H9 (cell line): Measurements from ENCODE around the gene DOCK7. TPM values are rescaled to one million over a fixed set of nuclear protein-coding genes. Genes with fewer than 3 reads are reported as not detected.

Experiments
- DNase-seq: peaks from one replicate; pipeline ENCODE4 v3.0.0-alpha.2; 2017
- H2AFZ ChIP-seq: one replicate; pipeline ENCODE4 v1.6.1; 2013; ENCODE audit warnings: mild to moderate bottlenecking, low read length, control low read depth, moderate library complexity
- H2AK5ac ChIP-seq: 2 replicates; pipeline ENCODE4 v1.6.1; 2013; ENCODE audit warnings: low read length, control low read depth, mixed read lengths; ENCODE audit not compliant: insufficient read length
- H2BK120ac ChIP-seq: one replicate; pipeline ENCODE4 v1.6.1; 2013; ENCODE audit warnings: low read depth, mild to moderate bottlenecking, low read length, control low read depth, inconsistent platforms; ENCODE audit not compliant: poor library complexity, severe bottlenecking
- H2BK12ac ChIP-seq: 2 replicates; pipeline ENCODE4 v1.6.1; 2013; ENCODE audit warnings: low read length, control low read depth, mixed read lengths, low read depth; ENCODE audit not compliant: insufficient read length
- H2BK15ac ChIP-seq: 2 replicates; pipeline ENCODE4 v1.6.1; 2013; ENCODE audit warnings: low read depth, low read length, control low read depth
- H2BK20ac ChIP-seq: one replicate; pipeline ENCODE4 v1.6.1; 2013; ENCODE audit warnings: low read depth, mild to moderate bottlenecking, low read length, control low read depth, inconsistent platforms; ENCODE audit not compliant: poor library complexity, severe bottlenecking
- H2BK5ac ChIP-seq: 2 replicates; pipeline ENCODE4 v1.6.1; 2013; ENCODE audit warnings: low read length, control low read depth, mixed read lengths; ENCODE audit not compliant: insufficient read length
- H3K14ac ChIP-seq: 2 replicates; pipeline ENCODE4 v1.6.1; 2013; ENCODE audit warnings: low read length, control low read depth; ENCODE audit not compliant: insufficient read depth
- H3K18ac ChIP-seq: 2 replicates; pipeline ENCODE4 v1.6.1; 2013; ENCODE audit warnings: low read depth, mild to moderate bottlenecking, mixed read lengths, low read length, control low read depth; ENCODE audit not compliant: insufficient read length
- H3K23ac ChIP-seq: 2 replicates; pipeline ENCODE4 v1.6.1; 2013; ENCODE audit warnings: low read length, control low read depth, mixed read lengths, low read depth; ENCODE audit not compliant: insufficient read length
- H3K23me2 ChIP-seq: 2 replicates; pipeline ENCODE4 v1.6.1; 2013; ENCODE audit warnings: low read depth, mild to moderate bottlenecking, mixed read lengths, low read length, control low read depth; ENCODE audit not compliant: insufficient read length, poor library complexity, severe bottlenecking
- H3K27ac ChIP-seq: 2 replicates; pipeline ENCODE4 v1.5.1; 2013; ENCODE audit warnings: low read length, control low read depth, mixed read lengths, low read depth; ENCODE audit not compliant: insufficient read length
- H3K27me3 ChIP-seq: 2 replicates; pipeline ENCODE4 v1.6.1; 2013; ENCODE audit warnings: low read length, control low read depth, inconsistent platforms; ENCODE audit not compliant: insufficient read depth
- H3K4ac ChIP-seq: 2 replicates; pipeline ENCODE4 v1.6.1; 2013; ENCODE audit warnings: low read depth, mild to moderate bottlenecking, control low read depth, inconsistent platforms, low read length, moderate library complexity
- H3K4me1 ChIP-seq: 2 replicates; pipeline ENCODE4 v1.6.1; 2013; ENCODE audit warnings: low read length, control low read depth, inconsistent platforms; ENCODE audit not compliant: insufficient read depth
- H3K4me2 ChIP-seq: 2 replicates; pipeline ENCODE4 v1.6.1; 2013; ENCODE audit warnings: low read length, control low read depth, mixed read lengths; ENCODE audit not compliant: insufficient read length, insufficient read depth
- H3K56ac ChIP-seq: 2 replicates; pipeline ENCODE4 v1.6.1; 2013; ENCODE audit warnings: low read depth, mild to moderate bottlenecking, mixed read lengths, low read length, control low read depth; ENCODE audit not compliant: insufficient read length
- H3K79me1 ChIP-seq: 2 replicates; pipeline ENCODE4 v1.6.1; 2013; ENCODE audit warnings: low read depth, mild to moderate bottlenecking, moderate library complexity, low read length, control low read depth, inconsistent platforms; ENCODE audit not compliant: insufficient read depth, poor library complexity, severe bottlenecking
- H3K79me2 ChIP-seq: 2 replicates; pipeline ENCODE4 v1.6.1; 2013; ENCODE audit warnings: low read length, control low read depth, inconsistent platforms; ENCODE audit not compliant: insufficient read depth
- H3K9ac ChIP-seq: 2 replicates; pipeline ENCODE4 v1.6.1; 2013; ENCODE audit warnings: low read length, control low read depth, mixed read lengths; ENCODE audit not compliant: insufficient read length; ENCODE audit errors: extremely low read depth
- H3K9me3 ChIP-seq: one replicate; pipeline ENCODE4 v1.6.1; 2013; ENCODE audit warnings: low read depth, low read length, inconsistent platforms; ENCODE audit not compliant: control insufficient read depth
- H3T11ph ChIP-seq: one replicate; pipeline ENCODE4 v1.6.1; 2013; ENCODE audit warnings: mild to moderate bottlenecking, low read length, control low read depth, inconsistent platforms
- H4K20me1 ChIP-seq: one replicate; pipeline ENCODE4 v1.6.1; 2013; ENCODE audit not compliant: control insufficient read depth, insufficient read length, insufficient read depth
- H4K5ac ChIP-seq: 2 replicates; pipeline ENCODE4 v1.6.1; 2013; ENCODE audit warnings: low read depth, mild to moderate bottlenecking, mixed read lengths, low read length, control low read depth; ENCODE audit not compliant: insufficient read length
- H4K8ac ChIP-seq: replicated peaks from 2 replicates; pipeline ENCODE4 v1.6.1; 2013; ENCODE audit warnings: low read length, control low read depth, mixed read lengths, low read depth; ENCODE audit not compliant: insufficient read length
- H4K91ac ChIP-seq: 2 replicates; pipeline ENCODE4 v1.6.1; 2013; ENCODE audit warnings: low read depth, mild to moderate bottlenecking, moderate library complexity, mixed read lengths, low read length, control low read depth; ENCODE audit not compliant: insufficient read length
- H3K27ac Mint-ChIP-seq, 3 experiments: 2 replicates in 2 of 3; 3 replicates in 1 of 3; pipeline ENCODE4 v1.8.0; 2020 to 2021; ENCODE audit warnings: mixed read lengths in 3 of 3, mild to moderate bottlenecking in 1 of 3, moderate library complexity in 1 of 3
- H3K27me3 Mint-ChIP-seq: 2 replicates; pipeline ENCODE4 v1.8.0; 2021; ENCODE audit warnings: low read depth, mild to moderate bottlenecking, moderate library complexity, mixed read lengths
- H3K36me3 Mint-ChIP-seq, 3 experiments: 2 replicates in 2 of 3; 3 replicates in 1 of 3; pipeline ENCODE4 v1.8.0; 2020 to 2021; ENCODE audit warnings: low read depth in 3 of 3, mixed read lengths in 3 of 3; ENCODE audit not compliant: insufficient read depth in 1 of 3
- H3K4me1 Mint-ChIP-seq, 2 experiments: 2 replicates each; pipeline ENCODE4 v1.8.0; 2020; ENCODE audit warnings: mixed read lengths in 2 of 2
- H3K4me3 Mint-ChIP-seq, 2 experiments: 2 replicates in 1 of 2; 3 replicates in 1 of 2; pipeline ENCODE4 v1.8.0; 2020 to 2021; ENCODE audit warnings: mild to moderate bottlenecking in 2 of 2, mixed read lengths in 2 of 2, moderate library complexity in 1 of 2
- H3K9me3 Mint-ChIP-seq, 2 experiments: 2 replicates in 1 of 2; 3 replicates in 1 of 2; pipeline ENCODE4 v1.8.0; 2020; ENCODE audit warnings: mild to moderate bottlenecking in 2 of 2, mixed read lengths in 2 of 2, moderate library complexity in 1 of 2
- WGBS: extraction: QIAGEN DNeasy Blood & Tissue Kit; methylation state at CpG from one replicate; pipeline ENCODE4 v1.1.7; 2013; ENCODE audit warnings: missing lambda C conversion rate, low lambda C conversion rate, mixed read lengths; ENCODE audit not compliant: insufficient read length; ENCODE audit errors: extremely low coverage; 5-methylcytosine and 5-hydroxymethylcytosine counted together
- total RNA-seq: library from RNA; stranded (reverse); gene quantifications from 2 replicates; pipeline ENCODE4 v1.2.1, GENCODE V29; 2021
- TF ChIP-seq, protein P1 (sequence below): fragments of 200-600 bp; sonication (generic); conservative IDR thresholded peaks from 3 replicates; pipeline ENCODE4 v1.8.0; 2021; ENCODE audit warnings: antibody characterized with exemption, mild to moderate bottlenecking

Gene DOCK7
- total RNA-seq, 1 experiment from 2014 or later = 36.8 TPM

DNA sequence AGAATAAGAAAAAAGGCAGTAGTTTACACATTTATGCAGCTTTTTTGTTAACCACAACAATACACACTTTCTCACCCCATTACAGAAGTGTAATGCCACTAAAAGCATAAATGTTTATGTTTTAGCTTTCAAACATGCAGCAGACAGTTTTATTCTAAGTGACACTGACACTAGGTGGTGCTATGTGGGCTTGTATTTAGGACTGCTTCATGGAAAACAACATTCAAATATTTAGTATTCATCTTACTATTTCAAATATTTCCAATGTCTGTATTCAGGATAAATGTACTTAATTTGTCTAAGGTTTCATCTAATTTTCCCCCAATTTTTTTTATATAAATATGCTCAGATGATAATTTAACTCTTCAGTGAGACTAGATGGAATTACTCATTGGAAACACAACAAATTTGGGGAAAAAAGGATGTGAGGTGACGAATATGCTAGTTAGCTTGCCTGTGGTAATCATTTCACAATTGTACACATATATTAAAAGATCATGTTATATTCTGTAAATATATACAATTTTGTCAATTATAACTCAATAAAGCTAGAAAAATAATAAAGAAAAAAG lies 179.9 kb downstream of the DOCK7 start:
- no CpG with 5 or more reads among the region's 1 CpG for WGBS
- no peak for DNase-seq

More for the DNA sequence above, 179.9 kb downstream of the DOCK7 start:
- Histone ChIP-seq H3K4ac (no peak overlapping the region), H3K23ac (no peak overlapping the region), H3K79me1 (no peaks in the 10 kb centered on the region), H3T11ph (no peak overlapping the region), H2BK20ac (no peak overlapping the region), H2AFZ (no peak overlapping the region), H2BK12ac (no peak overlapping the region), H4K91ac (no peak overlapping the region), H3K79me2 (no peaks in the 10 kb centered on the region), H3K18ac (no peak overlapping the region), H3K14ac (no peak overlapping the region), H4K8ac (no peak overlapping the region), H3K23me2 (no peaks in the 10 kb centered on the region), H3K27ac (no peak overlapping the region), H2BK120ac (no peak overlapping the region), H3K9me3 (no peaks in the 10 kb centered on the region), H4K20me1 (no peaks in the 10 kb centered on the region), H2BK5ac (no peak overlapping the region), H3K4me1 (no peaks in the 10 kb centered on the region), H2AK5ac (no peak overlapping the region), H3K27me3 (no peaks in the 10 kb centered on the region), H3K56ac (no peak overlapping the region), H3K4me2 (no peak overlapping the region), H3K9ac (no peak overlapping the region), H2BK15ac (no peak overlapping the region), H4K5ac (no peak overlapping the region)
- Mint-ChIP-seq H3K27ac (no peak overlapping the region), H3K4me3 (no peak overlapping the region), H3K27me3 (no peaks in the 10 kb centered on the region), H3K4me1 (no peaks in the 10 kb centered on the region), H3K36me3 (peaks cover 4 to 18% (median 18%) of the 10 kb centered on the region in 3 experiments; a peak in 5 of 7 replicates), H3K9me3 (no peaks in the 10 kb centered on the region)
- TF ChIP-seq, protein P1, sequence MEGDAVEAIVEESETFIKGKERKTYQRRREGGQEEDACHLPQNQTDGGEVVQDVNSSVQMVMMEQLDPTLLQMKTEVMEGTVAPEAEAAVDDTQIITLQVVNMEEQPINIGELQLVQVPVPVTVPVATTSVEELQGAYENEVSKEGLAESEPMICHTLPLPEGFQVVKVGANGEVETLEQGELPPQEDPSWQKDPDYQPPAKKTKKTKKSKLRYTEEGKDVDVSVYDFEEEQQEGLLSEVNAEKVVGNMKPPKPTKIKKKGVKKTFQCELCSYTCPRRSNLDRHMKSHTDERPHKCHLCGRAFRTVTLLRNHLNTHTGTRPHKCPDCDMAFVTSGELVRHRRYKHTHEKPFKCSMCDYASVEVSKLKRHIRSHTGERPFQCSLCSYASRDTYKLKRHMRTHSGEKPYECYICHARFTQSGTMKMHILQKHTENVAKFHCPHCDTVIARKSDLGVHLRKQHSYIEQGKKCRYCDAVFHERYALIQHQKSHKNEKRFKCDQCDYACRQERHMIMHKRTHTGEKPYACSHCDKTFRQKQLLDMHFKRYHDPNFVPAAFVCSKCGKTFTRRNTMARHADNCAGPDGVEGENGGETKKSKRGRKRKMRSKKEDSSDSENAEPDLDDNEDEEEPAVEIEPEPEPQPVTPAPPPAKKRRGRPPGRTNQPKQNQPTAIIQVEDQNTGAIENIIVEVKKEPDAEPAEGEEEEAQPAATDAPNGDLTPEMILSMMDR = peak; percentile 72
